WTC11 (cell line): ENCODE data around the gene SERGEF. TPM values are rescaled to one million over a fixed set of nuclear protein-coding genes. Genes with fewer than 3 reads are reported as not detected.

Experiments used
- ATAC-seq: fragments of 200-7000 bp; cut with Tn5 transposase; 2 replicates; pipeline ENCODE4 v1.10.0; 2021; ENCODE audit warnings: mild to moderate bottlenecking, moderate library complexity
- CTCF ChIA-PET: fragments of 300-600 bp; sonication (Branson Sonifier 250); formaldehyde crosslinking; loops from one replicate; lab custom pipeline; 2021; ENCODE audit warnings: antibody characterized with exemption; lab: Charles Lee
- POLR2A ChIA-PET: fragments of 350-600 bp; sonication (Branson Sonifier 250); formaldehyde crosslinking; loops from one replicate; lab custom pipeline; 2021; ENCODE audit warnings: antibody characterized with exemption; lab: Charles Lee
- DNase-seq: peaks from one replicate; pipeline ENCODE4 v3.0.0; 2021; ENCODE audit warnings: low spot score
- H3K27ac Mint-ChIP-seq: 2 replicates; pipeline ENCODE4 v1.8.0; 2021; ENCODE audit warnings: mixed read lengths
- H3K27me3 Mint-ChIP-seq: 2 replicates; pipeline ENCODE4 v1.8.0; 2021; ENCODE audit warnings: low read depth, mild to moderate bottlenecking, moderate library complexity, mixed read lengths
- H3K36me3 Mint-ChIP-seq: 2 replicates; pipeline ENCODE4 v1.8.0; 2021; ENCODE audit warnings: mixed read lengths
- H3K4me1 Mint-ChIP-seq: 2 replicates; pipeline ENCODE4 v1.8.0; 2022; ENCODE audit warnings: mixed read lengths
- H3K4me3 Mint-ChIP-seq: 2 replicates; pipeline ENCODE4 v1.8.0; 2021; ENCODE audit warnings: mild to moderate bottlenecking, moderate library complexity, mixed read lengths
- H3K9me3 Mint-ChIP-seq: 2 replicates; pipeline ENCODE4 v1.8.0; 2021; ENCODE audit warnings: mixed read lengths
- CBFB ChIP-seq: sonication (generic); formaldehyde crosslinking; IDR thresholded peaks from 2 replicates; pipeline ENCODE4 v1.8.1; 2022; ENCODE audit warnings: mild to moderate bottlenecking, low read depth, missing genetic modification reagents
- ELF4 ChIP-seq: sonication (generic); formaldehyde crosslinking; IDR thresholded peaks from 2 replicates; pipeline ENCODE4 v1.8.1; 2022; ENCODE audit warnings: low read depth, mild to moderate bottlenecking, moderate library complexity, missing genetic modification reagents
- GABPB1 ChIP-seq: sonication (generic); formaldehyde crosslinking; IDR thresholded peaks from 2 replicates; pipeline ENCODE4 v1.8.1; 2023; ENCODE audit warnings: mild to moderate bottlenecking, missing genetic modification reagents
- MXD4 ChIP-seq: fragments of 250-450 bp; sonication (Bioruptor Pico); IDR thresholded peaks from 2 replicates; pipeline ENCODE4 v1.8.0; 2021; ENCODE audit warnings: mild to moderate bottlenecking, moderate library complexity, borderline replicate concordance
- NFE2L1 ChIP-seq: sonication (generic); formaldehyde crosslinking; IDR thresholded peaks from 2 replicates; pipeline ENCODE4 v1.8.1; 2023; ENCODE audit warnings: missing genetic modification reagents
- NR1H2 ChIP-seq: sonication (generic); formaldehyde crosslinking; IDR thresholded peaks from 2 replicates; pipeline ENCODE4 v1.9.0; 2021; ENCODE audit warnings: mild to moderate bottlenecking, moderate library complexity, missing genetic modification reagents
- NR2C2 ChIP-seq: sonication (generic); formaldehyde crosslinking; IDR thresholded peaks from 2 replicates; pipeline ENCODE4 v1.8.0; 2022; ENCODE audit warnings: mild to moderate bottlenecking, missing genetic modification reagents
- TCF7 ChIP-seq: sonication (generic); formaldehyde crosslinking; IDR thresholded peaks from 2 replicates; pipeline ENCODE4 v1.8.0; 2022; ENCODE audit warnings: mild to moderate bottlenecking, low read depth, missing genetic modification reagents, moderate library complexity
- TEAD1 ChIP-seq: sonication (generic); formaldehyde crosslinking; IDR thresholded peaks from 2 replicates; pipeline ENCODE4 v1.8.0; 2022; ENCODE audit warnings: mild to moderate bottlenecking, missing genetic modification reagents
- ZNF671 ChIP-seq: fragments of 250-450 bp; sonication (Bioruptor Pico); IDR thresholded peaks from 2 replicates; pipeline ENCODE4 v1.8.0; 2021; ENCODE audit warnings: mild to moderate bottlenecking
- total RNA-seq: library from RNA; stranded (reverse); gene quantifications from 3 replicates; pipeline ENCODE4 v1.2.3, GENCODE V29; 2021
- TF ChIP-seq, protein P1 (sequence below): fragments of 250-450 bp; sonication (Bioruptor Pico); IDR thresholded peaks from 2 replicates; pipeline ENCODE4 v1.9.0; 2021; ENCODE audit warnings: mild to moderate bottlenecking, borderline replicate concordance
- TF ChIP-seq, protein P2 (sequence below): sonication (generic); formaldehyde crosslinking; IDR thresholded peaks from 2 replicates; pipeline ENCODE4 v1.8.1; 2023; ENCODE audit warnings: mild to moderate bottlenecking, missing genetic modification reagents, borderline replicate concordance
- TF ChIP-seq, protein P3 (sequence below): fragments of 250-450 bp; sonication (Bioruptor Pico); IDR thresholded peaks from 2 replicates; pipeline ENCODE4 v1.9.0; 2021; ENCODE audit warnings: mild to moderate bottlenecking
- TF ChIP-seq, protein P4 (sequence below): sonication (generic); formaldehyde crosslinking; IDR thresholded peaks from 2 replicates; pipeline ENCODE4 v1.8.0; 2022; ENCODE audit warnings: mild to moderate bottlenecking, missing genetic modification reagents
- TF ChIP-seq, protein P5 (sequence below): fragments of 250-450 bp; sonication (Bioruptor Pico); conservative IDR thresholded peaks from 2 replicates; pipeline ENCODE4 v1.9.0; 2021; ENCODE audit warnings: mild to moderate bottlenecking
- TF ChIP-seq, protein P6 (sequence below): sonication (generic); formaldehyde crosslinking; IDR thresholded peaks from 2 replicates; pipeline ENCODE4 v1.8.0; 2023; ENCODE audit warnings: missing genetic modification reagents, mild to moderate bottlenecking, borderline replicate concordance
- TF ChIP-seq, protein P7 (sequence below): sonication (generic); formaldehyde crosslinking; IDR thresholded peaks from 2 replicates; pipeline ENCODE4 v1.8.1; 2022; ENCODE audit warnings: mild to moderate bottlenecking, missing genetic modification reagents, moderate library complexity, borderline replicate concordance

The SERGEF gene
- total RNA-seq, 1 experiment from 2014 or later: 35.5 TPM

DNA sequence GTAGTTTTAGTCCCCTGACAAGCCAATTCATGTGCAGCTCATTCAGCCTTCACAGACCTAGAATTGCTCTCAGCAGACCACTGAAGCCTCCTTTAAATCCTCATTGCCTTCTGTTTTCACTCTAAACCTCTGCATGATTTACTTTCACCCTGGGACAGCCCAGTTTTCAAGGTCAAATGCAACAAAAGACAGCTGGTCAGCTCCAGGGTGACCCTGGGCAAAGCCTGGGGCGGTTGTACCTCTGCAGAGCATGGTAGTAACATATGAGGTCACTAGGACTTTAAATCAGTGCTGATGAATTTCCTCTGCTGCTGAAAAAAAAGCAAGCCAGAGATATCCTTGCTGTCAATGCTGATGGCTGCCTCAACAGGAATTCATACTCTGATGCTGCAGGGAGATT is 62.2 kb downstream of the SERGEF start:
- Mint-ChIP-seq H3K36me3 (no peaks in the 10 kb centered on the region), H3K27me3 (no peaks in the 10 kb centered on the region), H3K4me3 (no peak overlapping the region), H3K27ac (no peak overlapping the region), H3K9me3 (no peaks in the 10 kb centered on the region), H3K4me1 (peaks cover 4% of the 10 kb centered on the region; the same call in 1 of the 2 replicates)
- ChIA-PET CTCF (interaction anchor here (1.3 kb wide), 1 partner anchor 220 kb away, joined by 5 read pairs; no protein-coding TSS in a partner anchor), POLR2A (no interaction called here)
- ATAC-seq (no peak), DNase-seq (no peak)
- TF ChIP-seq, protein P1, sequence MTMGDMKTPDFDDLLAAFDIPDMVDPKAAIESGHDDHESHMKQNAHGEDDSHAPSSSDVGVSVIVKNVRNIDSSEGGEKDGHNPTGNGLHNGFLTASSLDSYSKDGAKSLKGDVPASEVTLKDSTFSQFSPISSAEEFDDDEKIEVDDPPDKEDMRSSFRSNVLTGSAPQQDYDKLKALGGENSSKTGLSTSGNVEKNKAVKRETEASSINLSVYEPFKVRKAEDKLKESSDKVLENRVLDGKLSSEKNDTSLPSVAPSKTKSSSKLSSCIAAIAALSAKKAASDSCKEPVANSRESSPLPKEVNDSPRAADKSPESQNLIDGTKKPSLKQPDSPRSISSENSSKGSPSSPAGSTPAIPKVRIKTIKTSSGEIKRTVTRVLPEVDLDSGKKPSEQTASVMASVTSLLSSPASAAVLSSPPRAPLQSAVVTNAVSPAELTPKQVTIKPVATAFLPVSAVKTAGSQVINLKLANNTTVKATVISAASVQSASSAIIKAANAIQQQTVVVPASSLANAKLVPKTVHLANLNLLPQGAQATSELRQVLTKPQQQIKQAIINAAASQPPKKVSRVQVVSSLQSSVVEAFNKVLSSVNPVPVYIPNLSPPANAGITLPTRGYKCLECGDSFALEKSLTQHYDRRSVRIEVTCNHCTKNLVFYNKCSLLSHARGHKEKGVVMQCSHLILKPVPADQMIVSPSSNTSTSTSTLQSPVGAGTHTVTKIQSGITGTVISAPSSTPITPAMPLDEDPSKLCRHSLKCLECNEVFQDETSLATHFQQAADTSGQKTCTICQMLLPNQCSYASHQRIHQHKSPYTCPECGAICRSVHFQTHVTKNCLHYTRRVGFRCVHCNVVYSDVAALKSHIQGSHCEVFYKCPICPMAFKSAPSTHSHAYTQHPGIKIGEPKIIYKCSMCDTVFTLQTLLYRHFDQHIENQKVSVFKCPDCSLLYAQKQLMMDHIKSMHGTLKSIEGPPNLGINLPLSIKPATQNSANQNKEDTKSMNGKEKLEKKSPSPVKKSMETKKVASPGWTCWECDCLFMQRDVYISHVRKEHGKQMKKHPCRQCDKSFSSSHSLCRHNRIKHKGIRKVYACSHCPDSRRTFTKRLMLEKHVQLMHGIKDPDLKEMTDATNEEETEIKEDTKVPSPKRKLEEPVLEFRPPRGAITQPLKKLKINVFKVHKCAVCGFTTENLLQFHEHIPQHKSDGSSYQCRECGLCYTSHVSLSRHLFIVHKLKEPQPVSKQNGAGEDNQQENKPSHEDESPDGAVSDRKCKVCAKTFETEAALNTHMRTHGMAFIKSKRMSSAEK (CRISPR knock-in tag): no peak
- TF ChIP-seq, protein P2, sequence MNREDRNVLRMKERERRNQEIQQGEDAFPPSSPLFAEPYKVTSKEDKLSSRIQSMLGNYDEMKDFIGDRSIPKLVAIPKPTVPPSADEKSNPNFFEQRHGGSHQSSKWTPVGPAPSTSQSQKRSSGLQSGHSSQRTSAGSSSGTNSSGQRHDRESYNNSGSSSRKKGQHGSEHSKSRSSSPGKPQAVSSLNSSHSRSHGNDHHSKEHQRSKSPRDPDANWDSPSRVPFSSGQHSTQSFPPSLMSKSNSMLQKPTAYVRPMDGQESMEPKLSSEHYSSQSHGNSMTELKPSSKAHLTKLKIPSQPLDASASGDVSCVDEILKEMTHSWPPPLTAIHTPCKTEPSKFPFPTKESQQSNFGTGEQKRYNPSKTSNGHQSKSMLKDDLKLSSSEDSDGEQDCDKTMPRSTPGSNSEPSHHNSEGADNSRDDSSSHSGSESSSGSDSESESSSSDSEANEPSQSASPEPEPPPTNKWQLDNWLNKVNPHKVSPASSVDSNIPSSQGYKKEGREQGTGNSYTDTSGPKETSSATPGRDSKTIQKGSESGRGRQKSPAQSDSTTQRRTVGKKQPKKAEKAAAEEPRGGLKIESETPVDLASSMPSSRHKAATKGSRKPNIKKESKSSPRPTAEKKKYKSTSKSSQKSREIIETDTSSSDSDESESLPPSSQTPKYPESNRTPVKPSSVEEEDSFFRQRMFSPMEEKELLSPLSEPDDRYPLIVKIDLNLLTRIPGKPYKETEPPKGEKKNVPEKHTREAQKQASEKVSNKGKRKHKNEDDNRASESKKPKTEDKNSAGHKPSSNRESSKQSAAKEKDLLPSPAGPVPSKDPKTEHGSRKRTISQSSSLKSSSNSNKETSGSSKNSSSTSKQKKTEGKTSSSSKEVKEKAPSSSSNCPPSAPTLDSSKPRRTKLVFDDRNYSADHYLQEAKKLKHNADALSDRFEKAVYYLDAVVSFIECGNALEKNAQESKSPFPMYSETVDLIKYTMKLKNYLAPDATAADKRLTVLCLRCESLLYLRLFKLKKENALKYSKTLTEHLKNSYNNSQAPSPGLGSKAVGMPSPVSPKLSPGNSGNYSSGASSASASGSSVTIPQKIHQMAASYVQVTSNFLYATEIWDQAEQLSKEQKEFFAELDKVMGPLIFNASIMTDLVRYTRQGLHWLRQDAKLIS (CRISPR knock-in tag): no peak
- TF ChIP-seq NR2C2 (CRISPR knock-in tag) (no peak), MXD4 (CRISPR knock-in tag) (no peak), ZNF671 (CRISPR knock-in tag) (no peak), TCF7 (CRISPR knock-in tag) (no peak), GABPB1 (CRISPR knock-in tag) (no peak), NR1H2 (CRISPR knock-in tag) (no peak), NFE2L1 (CRISPR knock-in tag) (no peak), CBFB (CRISPR knock-in tag) (no peak), ELF4 (CRISPR knock-in tag) (no peak), TEAD1 (no peak)
- TF ChIP-seq, protein P3, sequence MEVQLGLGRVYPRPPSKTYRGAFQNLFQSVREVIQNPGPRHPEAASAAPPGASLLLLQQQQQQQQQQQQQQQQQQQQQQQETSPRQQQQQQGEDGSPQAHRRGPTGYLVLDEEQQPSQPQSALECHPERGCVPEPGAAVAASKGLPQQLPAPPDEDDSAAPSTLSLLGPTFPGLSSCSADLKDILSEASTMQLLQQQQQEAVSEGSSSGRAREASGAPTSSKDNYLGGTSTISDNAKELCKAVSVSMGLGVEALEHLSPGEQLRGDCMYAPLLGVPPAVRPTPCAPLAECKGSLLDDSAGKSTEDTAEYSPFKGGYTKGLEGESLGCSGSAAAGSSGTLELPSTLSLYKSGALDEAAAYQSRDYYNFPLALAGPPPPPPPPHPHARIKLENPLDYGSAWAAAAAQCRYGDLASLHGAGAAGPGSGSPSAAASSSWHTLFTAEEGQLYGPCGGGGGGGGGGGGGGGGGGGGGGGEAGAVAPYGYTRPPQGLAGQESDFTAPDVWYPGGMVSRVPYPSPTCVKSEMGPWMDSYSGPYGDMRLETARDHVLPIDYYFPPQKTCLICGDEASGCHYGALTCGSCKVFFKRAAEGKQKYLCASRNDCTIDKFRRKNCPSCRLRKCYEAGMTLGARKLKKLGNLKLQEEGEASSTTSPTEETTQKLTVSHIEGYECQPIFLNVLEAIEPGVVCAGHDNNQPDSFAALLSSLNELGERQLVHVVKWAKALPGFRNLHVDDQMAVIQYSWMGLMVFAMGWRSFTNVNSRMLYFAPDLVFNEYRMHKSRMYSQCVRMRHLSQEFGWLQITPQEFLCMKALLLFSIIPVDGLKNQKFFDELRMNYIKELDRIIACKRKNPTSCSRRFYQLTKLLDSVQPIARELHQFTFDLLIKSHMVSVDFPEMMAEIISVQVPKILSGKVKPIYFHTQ (CRISPR knock-in tag): no peak
- TF ChIP-seq, protein P4, sequence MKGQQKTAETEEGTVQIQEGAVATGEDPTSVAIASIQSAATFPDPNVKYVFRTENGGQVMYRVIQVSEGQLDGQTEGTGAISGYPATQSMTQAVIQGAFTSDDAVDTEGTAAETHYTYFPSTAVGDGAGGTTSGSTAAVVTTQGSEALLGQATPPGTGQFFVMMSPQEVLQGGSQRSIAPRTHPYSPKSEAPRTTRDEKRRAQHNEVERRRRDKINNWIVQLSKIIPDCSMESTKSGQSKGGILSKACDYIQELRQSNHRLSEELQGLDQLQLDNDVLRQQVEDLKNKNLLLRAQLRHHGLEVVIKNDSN (CRISPR knock-in tag): no peak
- TF ChIP-seq, protein P5, sequence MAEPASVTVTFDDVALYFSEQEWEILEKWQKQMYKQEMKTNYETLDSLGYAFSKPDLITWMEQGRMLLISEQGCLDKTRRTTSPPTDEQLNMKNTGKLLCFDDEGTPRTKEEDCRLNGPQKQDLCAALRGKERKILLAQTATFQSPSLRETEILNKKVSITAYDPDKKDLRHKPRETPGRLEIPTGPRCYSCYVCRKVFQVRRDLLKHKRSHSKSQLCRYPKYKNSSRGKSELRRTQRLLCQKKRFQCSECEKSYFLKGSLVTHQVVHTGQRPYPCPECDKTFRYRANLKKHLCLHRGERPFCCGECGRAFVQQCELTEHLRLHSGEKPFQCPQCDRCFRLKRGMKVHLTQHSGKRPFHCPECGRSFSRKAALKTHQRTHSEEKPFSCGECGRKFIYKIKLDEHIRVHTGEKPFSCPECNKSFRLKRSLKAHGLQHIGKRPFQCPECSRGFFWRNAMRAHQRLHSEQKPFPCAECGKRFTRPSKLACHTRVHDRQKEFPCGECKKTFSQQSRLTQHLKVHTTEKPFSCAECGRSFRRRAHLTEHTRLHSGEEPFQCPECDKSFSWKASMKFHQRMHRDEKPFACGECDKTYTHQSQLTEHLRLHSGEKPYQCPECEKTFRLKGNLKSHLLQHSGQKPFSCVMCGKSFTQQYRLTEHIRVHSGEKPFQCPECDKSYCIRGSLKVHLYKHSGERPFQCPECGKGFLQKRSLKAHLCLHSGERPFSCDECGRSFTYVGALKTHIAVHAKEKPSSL (CRISPR knock-in tag): no peak
- TF ChIP-seq, protein P6, sequence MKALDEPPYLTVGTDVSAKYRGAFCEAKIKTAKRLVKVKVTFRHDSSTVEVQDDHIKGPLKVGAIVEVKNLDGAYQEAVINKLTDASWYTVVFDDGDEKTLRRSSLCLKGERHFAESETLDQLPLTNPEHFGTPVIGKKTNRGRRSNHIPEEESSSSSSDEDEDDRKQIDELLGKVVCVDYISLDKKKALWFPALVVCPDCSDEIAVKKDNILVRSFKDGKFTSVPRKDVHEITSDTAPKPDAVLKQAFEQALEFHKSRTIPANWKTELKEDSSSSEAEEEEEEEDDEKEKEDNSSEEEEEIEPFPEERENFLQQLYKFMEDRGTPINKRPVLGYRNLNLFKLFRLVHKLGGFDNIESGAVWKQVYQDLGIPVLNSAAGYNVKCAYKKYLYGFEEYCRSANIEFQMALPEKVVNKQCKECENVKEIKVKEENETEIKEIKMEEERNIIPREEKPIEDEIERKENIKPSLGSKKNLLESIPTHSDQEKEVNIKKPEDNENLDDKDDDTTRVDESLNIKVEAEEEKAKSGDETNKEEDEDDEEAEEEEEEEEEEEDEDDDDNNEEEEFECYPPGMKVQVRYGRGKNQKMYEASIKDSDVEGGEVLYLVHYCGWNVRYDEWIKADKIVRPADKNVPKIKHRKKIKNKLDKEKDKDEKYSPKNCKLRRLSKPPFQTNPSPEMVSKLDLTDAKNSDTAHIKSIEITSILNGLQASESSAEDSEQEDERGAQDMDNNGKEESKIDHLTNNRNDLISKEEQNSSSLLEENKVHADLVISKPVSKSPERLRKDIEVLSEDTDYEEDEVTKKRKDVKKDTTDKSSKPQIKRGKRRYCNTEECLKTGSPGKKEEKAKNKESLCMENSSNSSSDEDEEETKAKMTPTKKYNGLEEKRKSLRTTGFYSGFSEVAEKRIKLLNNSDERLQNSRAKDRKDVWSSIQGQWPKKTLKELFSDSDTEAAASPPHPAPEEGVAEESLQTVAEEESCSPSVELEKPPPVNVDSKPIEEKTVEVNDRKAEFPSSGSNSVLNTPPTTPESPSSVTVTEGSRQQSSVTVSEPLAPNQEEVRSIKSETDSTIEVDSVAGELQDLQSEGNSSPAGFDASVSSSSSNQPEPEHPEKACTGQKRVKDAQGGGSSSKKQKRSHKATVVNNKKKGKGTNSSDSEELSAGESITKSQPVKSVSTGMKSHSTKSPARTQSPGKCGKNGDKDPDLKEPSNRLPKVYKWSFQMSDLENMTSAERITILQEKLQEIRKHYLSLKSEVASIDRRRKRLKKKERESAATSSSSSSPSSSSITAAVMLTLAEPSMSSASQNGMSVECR: no peak
- TF ChIP-seq, protein P7, sequence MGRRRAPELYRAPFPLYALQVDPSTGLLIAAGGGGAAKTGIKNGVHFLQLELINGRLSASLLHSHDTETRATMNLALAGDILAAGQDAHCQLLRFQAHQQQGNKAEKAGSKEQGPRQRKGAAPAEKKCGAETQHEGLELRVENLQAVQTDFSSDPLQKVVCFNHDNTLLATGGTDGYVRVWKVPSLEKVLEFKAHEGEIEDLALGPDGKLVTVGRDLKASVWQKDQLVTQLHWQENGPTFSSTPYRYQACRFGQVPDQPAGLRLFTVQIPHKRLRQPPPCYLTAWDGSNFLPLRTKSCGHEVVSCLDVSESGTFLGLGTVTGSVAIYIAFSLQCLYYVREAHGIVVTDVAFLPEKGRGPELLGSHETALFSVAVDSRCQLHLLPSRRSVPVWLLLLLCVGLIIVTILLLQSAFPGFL (CRISPR knock-in tag): no peak
